ENCODE measurements around the gene SRM. TPM values are rescaled to one million over a fixed set of nuclear protein-coding genes. Genes with fewer than 3 reads are reported as not detected.
"Not testable (repeated sequence)": the region's sequence is repeated elsewhere in the genome, so short reads cannot be mapped to it uniquely, and the experiment has no call there.

Gene SRM
- total RNA-seq, 4 donors from 2014 or later = 40.8 to 69.7 (median 48.8) TPM

DNA sequence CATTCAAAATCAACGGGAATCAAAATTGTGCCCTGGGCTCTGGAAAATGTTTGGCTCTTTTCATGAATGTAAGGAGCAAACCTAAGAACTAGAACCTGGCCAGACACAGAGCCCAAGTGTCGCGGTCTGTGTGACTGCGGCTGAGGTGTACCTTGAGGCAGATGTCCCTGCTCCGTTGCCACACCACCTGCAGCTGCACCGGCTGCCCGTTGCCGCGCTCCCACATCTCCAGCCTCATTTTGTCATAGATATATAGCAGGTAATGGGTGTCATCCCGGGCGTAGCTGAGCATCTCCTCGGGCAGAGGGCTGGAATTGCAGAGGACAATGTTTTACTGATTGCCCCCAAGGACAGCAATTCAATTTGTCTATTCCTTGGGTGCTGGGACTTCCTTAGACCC, 21.1 kb upstream of the SRM start:
- DNase-seq (ENCODE audit: extremely low spot score) = no peak
- no peaks in the 10 kb centered on the region for H3K4me1 ChIP-seq
- intact Hi-C loops (cut with DNase I) = no loop called here
- TF ChIP-seq, protein P1, sequence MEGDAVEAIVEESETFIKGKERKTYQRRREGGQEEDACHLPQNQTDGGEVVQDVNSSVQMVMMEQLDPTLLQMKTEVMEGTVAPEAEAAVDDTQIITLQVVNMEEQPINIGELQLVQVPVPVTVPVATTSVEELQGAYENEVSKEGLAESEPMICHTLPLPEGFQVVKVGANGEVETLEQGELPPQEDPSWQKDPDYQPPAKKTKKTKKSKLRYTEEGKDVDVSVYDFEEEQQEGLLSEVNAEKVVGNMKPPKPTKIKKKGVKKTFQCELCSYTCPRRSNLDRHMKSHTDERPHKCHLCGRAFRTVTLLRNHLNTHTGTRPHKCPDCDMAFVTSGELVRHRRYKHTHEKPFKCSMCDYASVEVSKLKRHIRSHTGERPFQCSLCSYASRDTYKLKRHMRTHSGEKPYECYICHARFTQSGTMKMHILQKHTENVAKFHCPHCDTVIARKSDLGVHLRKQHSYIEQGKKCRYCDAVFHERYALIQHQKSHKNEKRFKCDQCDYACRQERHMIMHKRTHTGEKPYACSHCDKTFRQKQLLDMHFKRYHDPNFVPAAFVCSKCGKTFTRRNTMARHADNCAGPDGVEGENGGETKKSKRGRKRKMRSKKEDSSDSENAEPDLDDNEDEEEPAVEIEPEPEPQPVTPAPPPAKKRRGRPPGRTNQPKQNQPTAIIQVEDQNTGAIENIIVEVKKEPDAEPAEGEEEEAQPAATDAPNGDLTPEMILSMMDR (IDR thresholded peaks at IDR 0.05) = no peak
- TF ChIP-seq POLR2A (IDR thresholded peaks at IDR 0.05; ENCODE audit: low read depth) (no peak), EP300 (IDR thresholded peaks at IDR 0.05) (no peak), POLR2AphosphoS5 (IDR thresholded peaks at IDR 0.05) (no peak)
- H3K9me3 ChIP-seq = no peaks in the 10 kb centered on the region
- H3K4me3 ChIP-seq = no peak overlapping the region
- H3K27me3 ChIP-seq = no peaks in the 10 kb centered on the region
- H3K36me3 ChIP-seq = peaks cover 49 to 77% (median 71%) of the 10 kb centered on the region in 4 donors
- WGBS = 90% methylated on average over 6 of the region's 12 CpGs
- H3K27ac ChIP-seq (replicated peaks in 1 of 4) = no peak overlapping the region

DNA sequence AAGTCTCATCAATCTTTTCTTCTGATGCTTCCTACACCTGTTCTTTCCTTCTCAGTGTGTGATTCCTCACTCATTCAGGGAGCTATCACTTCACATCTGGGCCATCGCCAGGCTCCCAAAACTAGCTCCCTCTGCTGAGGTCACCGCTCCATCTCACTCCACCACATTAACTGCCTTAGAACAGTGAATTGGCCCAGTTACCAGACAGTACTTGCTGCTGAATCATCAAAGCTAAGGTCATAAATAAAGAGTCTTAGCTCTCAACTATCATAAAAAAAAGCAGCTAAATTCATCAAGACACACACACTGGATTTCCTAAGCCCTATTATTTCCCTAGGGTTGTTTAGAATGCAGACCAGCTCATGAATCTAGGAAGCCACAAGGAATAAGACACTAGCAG, 18.8 kb upstream of the SRM start:
- intact Hi-C loops (cut with DNase I) = no loop called here
- TF ChIP-seq EP300 (IDR thresholded peaks at IDR 0.05) = no peak
- no peak for TF ChIP-seq POLR2AphosphoS5 (IDR thresholded peaks at IDR 0.05)
- TF ChIP-seq, protein P1 (IDR thresholded peaks at IDR 0.05) = no peak
- TF ChIP-seq POLR2A (IDR thresholded peaks at IDR 0.05; ENCODE audit: low read depth) = no peak
- 100% methylated on average over 2 of the region's 2 CpGs for WGBS
- DNase-seq (ENCODE audit: extremely low spot score) = no peak
- peaks cover 72 to 100% (median 94%) of the 10 kb centered on the region in 4 donors for H3K36me3 ChIP-seq
- no peaks in the 10 kb centered on the region for H3K27me3 ChIP-seq
- H3K9me3 ChIP-seq = no peaks in the 10 kb centered on the region
- H3K27ac ChIP-seq (replicated peaks in 1 of 4) = no peak overlapping the region
- no peak overlapping the region for H3K4me3 ChIP-seq
- no peaks in the 10 kb centered on the region for H3K4me1 ChIP-seq

DNA sequence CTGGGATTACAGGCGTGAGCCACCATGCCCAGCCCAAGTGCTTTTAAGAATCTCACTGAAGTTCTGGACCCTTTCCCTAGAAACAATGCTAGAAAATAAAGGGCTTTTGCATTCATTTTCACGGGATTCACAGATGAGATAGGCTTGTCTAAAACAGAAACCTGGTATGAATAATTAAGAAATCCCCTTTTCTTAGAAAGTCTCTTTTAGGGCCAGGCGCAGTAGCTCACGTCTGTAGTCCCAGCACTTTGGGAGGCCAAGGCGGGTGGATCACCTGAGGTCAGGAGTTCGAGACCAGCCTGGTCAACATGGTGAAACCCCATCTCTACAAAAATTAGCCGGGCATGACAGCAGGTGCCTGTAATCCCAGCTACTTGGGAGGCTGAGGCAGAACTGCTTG, 13.6 kb upstream of the SRM start:
- H3K9me3 ChIP-seq; H3K27ac ChIP-seq (replicated peaks in 1 of 4); H3K4me3 ChIP-seq; intact Hi-C loops (cut with DNase I); DNase-seq (ENCODE audit: extremely low spot score); H3K4me1 ChIP-seq; H3K27me3 ChIP-seq: not testable (repeated sequence)
- 84% methylated on average over 7 of the region's 7 CpGs for WGBS
- H3K36me3 ChIP-seq = peaks cover 91 to 100% (median 96%) of the 10 kb centered on the region in 4 donors

DNA sequence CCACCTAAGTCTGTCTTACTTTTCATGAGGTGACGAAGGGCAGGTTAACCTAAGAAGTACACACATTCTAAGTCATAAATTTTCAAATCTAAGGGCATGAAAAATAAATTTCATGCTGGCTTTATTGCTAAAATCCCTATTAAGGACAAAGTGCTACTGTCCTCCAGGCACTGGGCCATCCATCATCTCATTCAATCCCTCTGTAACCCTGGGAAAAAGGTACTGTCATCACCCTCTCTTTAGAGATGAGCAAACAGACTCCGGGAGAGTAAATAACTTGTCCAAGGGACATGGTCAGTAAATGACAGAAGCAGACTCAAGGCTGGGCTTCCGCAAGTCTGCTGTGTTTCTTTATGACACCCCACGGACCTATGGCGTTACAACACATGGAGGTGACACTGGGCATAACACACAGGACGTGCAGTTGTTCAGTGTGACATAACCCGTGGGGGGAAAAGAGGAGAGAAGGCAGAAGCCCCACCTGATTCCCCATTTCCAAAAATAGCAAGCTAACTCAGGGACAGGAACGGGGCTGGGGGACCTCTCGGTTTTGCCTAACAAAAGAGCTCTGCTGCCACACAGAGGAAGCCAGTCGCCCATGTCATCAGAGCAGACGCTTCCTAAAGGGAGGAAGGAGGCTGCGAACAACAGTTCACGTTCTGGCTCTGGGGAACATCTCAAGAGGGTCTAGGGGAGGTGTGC, 12.5 kb upstream of the SRM start:
- Histone ChIP-seq H3K27ac (replicated peaks in 1 of 4) (no peak overlapping the region), H3K4me3 (no peak overlapping the region), H3K27me3 (no peaks in the 10 kb centered on the region), H3K36me3 (peaks cover 96 to 100% (median 99%) of the 10 kb centered on the region in 4 donors), H3K4me1 (no peaks in the 10 kb centered on the region), H3K9me3 (no peaks in the 10 kb centered on the region)
- no peak for TF ChIP-seq POLR2AphosphoS5 (IDR thresholded peaks at IDR 0.05)
- TF ChIP-seq, protein P1 (IDR thresholded peaks at IDR 0.05) = no peak
- TF ChIP-seq POLR2A (IDR thresholded peaks at IDR 0.05; ENCODE audit: low read depth) = no peak
- no peak for TF ChIP-seq EP300 (IDR thresholded peaks at IDR 0.05)
- intact Hi-C loops (cut with DNase I) = no loop called here
- WGBS = 73% methylated on average over 13 of the region's 13 CpGs
- no peak for DNase-seq (ENCODE audit: extremely low spot score)

DNA sequence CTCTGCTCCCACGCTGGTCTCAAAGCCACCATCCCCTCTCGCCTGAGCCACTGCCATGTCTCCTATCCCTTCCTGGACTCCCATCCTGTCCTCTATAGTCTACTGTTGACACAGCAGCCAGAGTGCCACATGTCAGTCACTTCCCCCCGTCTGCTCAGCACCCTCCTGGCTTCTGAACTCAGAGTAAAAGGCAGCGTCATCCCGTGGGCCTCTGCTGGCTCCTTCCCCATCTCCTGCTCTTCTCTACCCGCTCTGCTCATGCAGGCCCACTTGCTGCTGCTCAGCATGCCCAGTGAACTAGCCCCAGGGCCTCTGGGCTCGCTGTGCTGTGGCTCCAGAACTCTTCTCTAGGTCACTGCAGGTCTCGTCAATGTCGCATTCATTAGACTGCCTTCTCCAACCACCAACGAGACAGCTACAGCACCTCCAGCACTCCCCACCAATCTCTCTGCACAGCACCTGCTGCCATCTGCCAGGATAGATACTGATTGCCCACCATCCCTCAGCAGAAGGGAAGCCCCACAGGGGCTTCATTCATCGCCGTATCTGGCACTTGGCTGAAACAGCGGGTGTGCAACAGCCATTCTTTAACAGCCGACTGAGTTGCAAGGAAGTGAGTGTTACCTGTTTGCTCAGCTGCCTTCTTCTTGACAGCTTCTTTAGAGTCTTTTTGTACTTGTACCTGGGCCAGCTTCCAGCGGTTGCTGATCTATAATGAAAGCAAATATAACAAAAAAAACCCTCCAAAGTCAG, 11.8 kb upstream of the SRM start:
- Histone ChIP-seq H3K36me3 (peaks cover 95 to 100% (median 98%) of the 10 kb centered on the region in 4 donors), H3K4me1 (no peaks in the 10 kb centered on the region), H3K27me3 (no peaks in the 10 kb centered on the region), H3K4me3 (no peak overlapping the region), H3K27ac (replicated peaks in 1 of 4) (no peak overlapping the region), H3K9me3 (no peaks in the 10 kb centered on the region)
- TF ChIP-seq EP300 (IDR thresholded peaks at IDR 0.05) (no peak), POLR2A (IDR thresholded peaks at IDR 0.05; ENCODE audit: low read depth) (no peak), POLR2AphosphoS5 (IDR thresholded peaks at IDR 0.05) (no peak)
- TF ChIP-seq, protein P1 (IDR thresholded peaks at IDR 0.05) = no peak
- intact Hi-C loops (cut with DNase I) = no loop called here
- WGBS = 80% methylated on average over 15 of the region's 15 CpGs
- no peak for DNase-seq (ENCODE audit: extremely low spot score)

All from esophagus muscularis mucosa (tissue), 4 donors.